ENCODE data around the gene SBNO2. TPM values are rescaled to one million over a fixed set of nuclear protein-coding genes. Genes with fewer than 3 reads are reported as not detected.
A peak's percentile ranks its signal among the peaks of the same experiment; 100 is the strongest.

Gene SBNO2
- total RNA-seq, 1 experiment from 2014 or later = 97.8 TPM

DNA sequence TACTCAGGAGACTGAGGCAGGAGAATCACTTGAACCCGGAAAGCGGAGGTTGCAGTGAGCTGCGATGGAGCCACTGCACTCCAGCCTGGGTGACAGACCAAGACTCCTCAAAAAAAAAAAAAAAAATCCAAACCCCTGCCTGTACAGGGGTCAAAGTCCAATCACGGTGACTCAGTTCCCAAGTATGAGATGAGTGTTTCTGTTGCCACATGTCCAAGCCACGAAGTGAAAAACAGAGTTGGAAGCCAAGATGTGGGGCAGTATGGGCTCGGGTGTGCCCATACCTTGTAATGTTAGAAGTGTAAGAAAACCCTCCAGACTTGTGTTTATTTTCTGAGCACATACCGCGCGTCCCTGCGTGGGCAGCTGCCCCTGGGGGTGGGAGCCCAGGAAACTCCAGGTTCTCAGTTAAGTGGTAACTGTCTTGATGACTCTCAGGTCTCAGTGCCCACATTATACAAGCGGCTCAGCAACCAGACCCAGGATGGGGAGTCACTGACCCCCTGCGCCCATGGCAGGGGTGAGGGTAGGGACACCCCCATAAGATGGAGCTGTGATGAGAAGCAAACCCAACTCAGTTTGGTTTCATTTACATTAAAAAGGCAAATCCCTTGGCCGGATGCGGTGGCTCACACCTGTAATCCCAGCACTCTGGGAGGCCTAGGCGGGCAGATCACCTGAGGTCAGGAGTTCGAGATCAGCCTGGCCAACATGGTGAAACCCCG, 71.5 kb downstream of the SBNO2 start:
- no TSS peak for BruUV-seq (replicated peaks)
- H3K4me3 Mint-ChIP-seq (ENCODE audit: low read depth, unreplicated experiment) = peak overlapping the region; percentile 46
- peaks cover 75% of the 10 kb centered on the region for H3K36me3 Mint-ChIP-seq (ENCODE audit: insufficient read depth, unreplicated experiment)
- intact Hi-C loops (cut with micrococcal nuclease; ENCODE audit: unreplicated experiment) = loop anchor here (5.0 kb wide), 1 partner anchor 80 kb away; no protein-coding TSS in a partner anchor
- no peaks in the 10 kb centered on the region for H3K9me3 Mint-ChIP-seq (ENCODE audit: low read depth, unreplicated experiment)
- CTCF ChIA-PET = no interaction called here
- DNase-seq = peak; percentile 83
- H3K4me1 Mint-ChIP-seq (ENCODE audit: low read depth, unreplicated experiment) = peaks cover 16% of the 10 kb centered on the region
- peak overlapping the region; percentile 44 for H3K27ac Mint-ChIP-seq (ENCODE audit: unreplicated experiment)
- TF ChIP-seq, protein P1, sequence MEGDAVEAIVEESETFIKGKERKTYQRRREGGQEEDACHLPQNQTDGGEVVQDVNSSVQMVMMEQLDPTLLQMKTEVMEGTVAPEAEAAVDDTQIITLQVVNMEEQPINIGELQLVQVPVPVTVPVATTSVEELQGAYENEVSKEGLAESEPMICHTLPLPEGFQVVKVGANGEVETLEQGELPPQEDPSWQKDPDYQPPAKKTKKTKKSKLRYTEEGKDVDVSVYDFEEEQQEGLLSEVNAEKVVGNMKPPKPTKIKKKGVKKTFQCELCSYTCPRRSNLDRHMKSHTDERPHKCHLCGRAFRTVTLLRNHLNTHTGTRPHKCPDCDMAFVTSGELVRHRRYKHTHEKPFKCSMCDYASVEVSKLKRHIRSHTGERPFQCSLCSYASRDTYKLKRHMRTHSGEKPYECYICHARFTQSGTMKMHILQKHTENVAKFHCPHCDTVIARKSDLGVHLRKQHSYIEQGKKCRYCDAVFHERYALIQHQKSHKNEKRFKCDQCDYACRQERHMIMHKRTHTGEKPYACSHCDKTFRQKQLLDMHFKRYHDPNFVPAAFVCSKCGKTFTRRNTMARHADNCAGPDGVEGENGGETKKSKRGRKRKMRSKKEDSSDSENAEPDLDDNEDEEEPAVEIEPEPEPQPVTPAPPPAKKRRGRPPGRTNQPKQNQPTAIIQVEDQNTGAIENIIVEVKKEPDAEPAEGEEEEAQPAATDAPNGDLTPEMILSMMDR (IDR thresholded peaks at IDR 0.05; ENCODE audit: unreplicated experiment) = no peak
- no peaks in the 10 kb centered on the region for H3K27me3 Mint-ChIP-seq (ENCODE audit: unreplicated experiment)

DNA sequence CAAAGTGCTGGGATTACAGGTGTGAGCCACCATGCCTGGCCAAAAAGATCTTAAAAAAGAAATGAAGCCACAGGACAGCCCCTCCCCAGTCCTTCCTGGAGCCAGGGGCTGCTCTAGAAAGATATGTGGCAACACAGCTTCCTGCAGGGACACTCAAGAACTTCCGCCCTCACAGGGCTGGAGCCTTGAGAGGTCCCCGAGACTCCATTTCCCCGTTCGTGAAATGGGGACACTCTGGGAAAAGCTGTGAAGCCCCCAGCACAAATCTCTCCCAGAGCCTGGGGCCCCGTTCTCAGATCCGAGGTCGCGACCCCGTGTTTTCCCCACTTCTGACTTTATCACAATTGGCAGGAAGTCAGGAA, 72.8 kb downstream of the SBNO2 start:
- no peak overlapping the region for H3K4me3 Mint-ChIP-seq (ENCODE audit: low read depth, unreplicated experiment)
- DNase-seq = no peak
- CTCF ChIA-PET = interaction anchor here (0.5 to 0.6 kb wide), 2 partner anchors 11 to 34 kb away, joined by 4 to 5 read pairs; no protein-coding TSS in a partner anchor
- TF ChIP-seq, protein P1 (IDR thresholded peaks at IDR 0.05; ENCODE audit: unreplicated experiment) = no peak
- no peaks in the 10 kb centered on the region for H3K9me3 Mint-ChIP-seq (ENCODE audit: low read depth, unreplicated experiment)
- intact Hi-C loops (cut with micrococcal nuclease; ENCODE audit: unreplicated experiment) = loop anchor here (5.0 kb wide), 1 partner anchor 81 kb away; no protein-coding TSS in a partner anchor
- peak overlapping the region; percentile 52 for H3K27ac Mint-ChIP-seq (ENCODE audit: unreplicated experiment)
- H3K36me3 Mint-ChIP-seq (ENCODE audit: insufficient read depth, unreplicated experiment) = peaks cover 63% of the 10 kb centered on the region
- BruUV-seq (replicated peaks) = no TSS peak
- H3K4me1 Mint-ChIP-seq (ENCODE audit: low read depth, unreplicated experiment) = peaks cover 19% of the 10 kb centered on the region
- no peaks in the 10 kb centered on the region for H3K27me3 Mint-ChIP-seq (ENCODE audit: unreplicated experiment)

DNA sequence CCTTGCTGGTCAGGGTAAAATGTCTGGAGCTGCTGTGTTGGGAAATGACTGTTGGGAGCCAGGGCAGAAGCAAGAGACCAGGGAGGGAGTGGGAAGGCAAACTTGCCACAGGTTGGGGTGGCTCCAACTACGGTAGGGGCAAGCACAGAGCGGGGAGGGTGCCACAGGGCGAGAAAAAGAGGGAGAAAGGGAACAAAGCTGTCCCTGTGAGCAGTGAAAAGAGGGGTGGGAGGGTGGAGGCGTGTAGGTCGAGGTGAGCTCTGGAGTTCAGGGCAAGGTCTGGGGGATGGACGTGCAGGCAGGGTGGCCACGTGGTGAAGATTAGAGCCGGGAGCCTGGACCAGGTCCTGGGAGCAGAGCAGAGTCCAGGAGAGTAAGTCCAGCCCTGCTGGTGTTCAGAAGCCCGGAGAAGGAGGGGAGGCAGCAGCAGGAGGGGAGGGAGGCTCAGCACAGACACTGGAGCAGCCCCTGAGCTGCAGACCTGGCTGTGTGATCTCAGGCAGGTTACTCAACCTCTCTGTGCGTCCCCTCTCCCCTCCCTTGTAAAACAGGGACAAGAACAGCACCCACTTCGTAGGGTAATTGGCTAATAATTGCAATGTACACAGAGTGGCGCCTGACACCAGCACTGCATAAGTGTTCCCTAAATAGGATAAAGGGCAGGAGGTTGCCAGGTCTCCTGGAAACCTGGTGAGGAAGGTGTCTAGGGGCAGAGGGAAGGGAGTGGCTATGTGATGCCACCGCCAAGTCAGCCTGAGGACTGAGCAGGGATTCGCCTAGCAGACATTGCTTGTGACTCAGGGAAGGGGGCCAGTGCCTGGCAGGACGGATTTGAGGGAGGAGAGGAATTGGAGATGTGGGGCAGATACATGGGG, 75.7 kb downstream of the SBNO2 start:
- no peak for DNase-seq
- Mint-ChIP-seq H3K27ac (ENCODE audit: unreplicated experiment) (peak overlapping the region; percentile 77), H3K4me1 (ENCODE audit: low read depth, unreplicated experiment) (peaks cover 19% of the 10 kb centered on the region), H3K4me3 (ENCODE audit: low read depth, unreplicated experiment) (no peak overlapping the region), H3K36me3 (ENCODE audit: insufficient read depth, unreplicated experiment) (peaks cover 64% of the 10 kb centered on the region), H3K9me3 (ENCODE audit: low read depth, unreplicated experiment) (no peaks in the 10 kb centered on the region), H3K27me3 (ENCODE audit: unreplicated experiment) (no peaks in the 10 kb centered on the region)
- TF ChIP-seq, protein P1 (IDR thresholded peaks at IDR 0.05; ENCODE audit: unreplicated experiment) = no peak
- CTCF ChIA-PET = no interaction called here
- BruUV-seq (replicated peaks) = no TSS peak
- intact Hi-C loops (cut with micrococcal nuclease; ENCODE audit: unreplicated experiment) = no loop called here

DNA sequence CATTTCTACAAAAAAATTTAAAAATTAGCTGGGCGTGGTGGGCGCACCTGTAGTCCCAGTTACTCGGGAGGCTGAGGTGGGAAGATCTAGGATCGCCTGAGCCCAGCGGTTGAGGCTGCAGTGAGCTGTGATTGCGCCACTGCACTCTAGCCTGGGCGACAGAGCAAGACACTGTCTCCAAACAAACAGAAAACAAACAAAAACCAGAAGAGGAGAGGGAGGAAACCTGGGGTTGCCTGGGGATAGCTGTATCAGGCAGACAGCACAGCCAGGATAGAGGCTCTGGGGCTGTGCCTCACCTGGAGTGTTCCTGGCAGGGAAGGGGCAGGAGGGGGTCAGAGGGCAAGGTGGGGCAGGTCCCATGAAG, 76.3 kb downstream of the SBNO2 start:
- Mint-ChIP-seq H3K36me3 (ENCODE audit: insufficient read depth, unreplicated experiment) (peaks cover 60% of the 10 kb centered on the region), H3K4me3 (ENCODE audit: low read depth, unreplicated experiment) (no peak overlapping the region), H3K27me3 (ENCODE audit: unreplicated experiment) (no peaks in the 10 kb centered on the region), H3K4me1 (ENCODE audit: low read depth, unreplicated experiment) (peaks cover 19% of the 10 kb centered on the region), H3K27ac (ENCODE audit: unreplicated experiment) (peak overlapping the region; percentile 77), H3K9me3 (ENCODE audit: low read depth, unreplicated experiment) (no peaks in the 10 kb centered on the region)
- no TSS peak for BruUV-seq (replicated peaks)
- CTCF ChIA-PET = no interaction called here
- DNase-seq = no peak
- intact Hi-C loops (cut with micrococcal nuclease; ENCODE audit: unreplicated experiment) = no loop called here
- TF ChIP-seq, protein P1 (IDR thresholded peaks at IDR 0.05; ENCODE audit: unreplicated experiment) = no peak
